Hematopoietic multipotent progenitor cell treated with erythropoietin and hydrocortisone succinate and interleukin-3 and kit ligand, for 6 days (in vitro differentiated cells): ENCODE measurements around the gene NOL3.

Experiments
- DNase-seq: peaks from one replicate; pipeline ENCODE4 v3.0.0-alpha.2; 2015

Gene NOL3

GRCh38 chr16:67190448-67191399, 20.4 kb downstream of the NOL3 start:
- DNase-seq: peak; percentile 68

GRCh38 chr16:67191411-67191994, 21.2 kb downstream of the NOL3 start:
- no peak for DNase-seq

- peak; percentile 97 for DNase-seq
Observed at GRCh38 chr16:67191995-67192681, 21.8 kb downstream of the NOL3 start, which contains the start of gene E2F4. TSS of gene E2F4 (plus strand) at chr16:67192155. CDS start at chr16:67192228, 73 bp downstream.

GRCh38 chr16:67192781-67193361, 22.5 kb downstream of the NOL3 start:
- DNase-seq: peak; percentile 52

- no peak for DNase-seq
Observed at GRCh38 chr16:67193536-67193935, 23.2 kb downstream of the NOL3 start.

GRCh38 chr16:67194260-67194659, 23.9 kb downstream of the NOL3 start:
- DNase-seq: peak; percentile 90

- no peak for DNase-seq
Observed at GRCh38 chr16:67195676-67196075, 25.3 kb downstream of the NOL3 start.

GRCh38 chr16:67196881-67197280, 26.5 kb downstream of the NOL3 start:
- DNase-seq: no peak

- no peak for DNase-seq
Observed at GRCh38 chr16:67197704-67198103, 27.4 kb downstream of the NOL3 start.

GRCh38 chr16:67198238-67198734, 27.9 kb downstream of the NOL3 start:
- DNase-seq: peak; percentile 84

- DNase-seq: no peak
Observed at GRCh38 chr16:67199011-67199807, 28.9 kb downstream of the NOL3 start, which contains the start of gene ELMO3. TSS of gene ELMO3 (plus strand) at chr16:67199131. CDS start at chr16:67199327, 196 bp downstream.

- no peak for DNase-seq
Observed at GRCh38 chr16:67199808-67200198, 29.5 kb downstream of the NOL3 start.

GRCh38 chr16:67200491-67200890, 30.2 kb downstream of the NOL3 start:
- DNase-seq: no peak

- no peak for DNase-seq
Observed at GRCh38 chr16:67201411-67202345, 31.3 kb downstream of the NOL3 start.

GRCh38 chr16:67202426-67202825, 32.1 kb downstream of the NOL3 start:
- no peak for DNase-seq

- DNase-seq: no peak
Observed at GRCh38 chr16:67202956-67203493, 32.7 kb downstream of the NOL3 start.

- no peak for DNase-seq
Observed at GRCh38 chr16:67204076-67204475, 33.7 kb downstream of the NOL3 start.

GRCh38 chr16:67206129-67206837, 35.9 kb downstream of the NOL3 start:
- no peak for DNase-seq

- DNase-seq: no peak
Observed at GRCh38 chr16:67206838-67207248, 36.5 kb downstream of the NOL3 start.
